ENCODE data around the gene CTNNBIP1.

GRCh38 chr1:9840176-9840575 lies 69.9 kb downstream of the CTNNBIP1 start:
- TF ChIP-seq ZNF274 (IDR thresholded peaks at IDR 0.05; ENCODE audit: low read depth, low read length) = no peak
- TF ChIP-seq SUZ12 (IDR thresholded peaks at IDR 0.05; ENCODE audit: extremely low read depth, insufficient read depth, insufficient read length) = no peak
